Mesenteric fat pad (tissue), 1 donor: ENCODE data around the gene TACC3. TPM values are rescaled to one million over a fixed set of nuclear protein-coding genes. Genes with fewer than 3 reads are reported as not detected.

Experiments used
- DNase-seq: peaks from one replicate; pipeline ENCODE4 v3.0.0-alpha.2; 2020; ENCODE audit warnings: low spot score
- total RNA-seq: library from RNA; stranded (reverse); fragmentation: NEBNext Ultra II Directional; extraction: Animal tissue kit (Norgen Biotek cat#: 25700); gene quantifications from one replicate; pipeline ENCODE4 v1.2.1, GENCODE V29; 2021
- donor health status: DM: yes; HTN: yes; CAD: no.

The TACC3 gene
- total RNA-seq, 1 donor from 2014 or later, result 10.2 TPM

DNA sequence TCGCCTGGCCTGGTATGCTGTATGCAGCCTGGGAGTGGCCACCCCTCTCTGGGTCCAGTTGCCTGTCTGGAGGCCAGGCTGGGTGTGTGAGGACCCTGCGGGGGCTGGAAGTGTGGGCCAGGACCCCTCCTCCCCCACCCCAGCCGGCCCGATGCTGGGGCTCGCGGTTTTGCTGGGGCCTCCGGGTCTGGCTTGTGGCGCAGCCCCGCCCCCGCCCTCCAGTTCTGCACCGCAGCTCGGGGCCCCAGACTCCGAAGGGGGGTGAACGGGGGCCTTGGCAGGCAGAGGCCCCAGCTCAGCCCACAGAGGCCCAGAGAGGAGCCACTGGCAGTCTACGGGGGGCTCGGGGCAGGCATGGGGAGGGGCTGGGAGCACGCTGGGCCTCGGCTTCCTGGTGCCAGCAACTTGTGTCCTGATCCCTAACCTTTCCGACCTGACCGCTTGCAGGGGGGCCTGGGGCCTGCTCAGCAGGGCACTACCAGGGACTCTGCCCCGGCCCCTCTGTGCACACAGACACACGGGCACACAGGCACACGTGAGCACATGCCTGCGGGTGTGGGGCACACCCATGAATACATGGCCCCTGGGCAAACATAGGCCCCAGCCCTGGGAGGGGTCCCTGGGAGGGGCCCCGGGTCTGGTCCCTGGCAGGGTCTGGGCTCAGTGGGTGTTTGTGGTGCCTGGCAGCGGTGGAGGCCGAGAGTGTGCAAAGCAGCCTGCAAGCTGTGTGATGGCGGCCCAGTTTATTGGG lies 50.4 kb downstream of the TACC3 start:
- DNase-seq, result no peak

DNA sequence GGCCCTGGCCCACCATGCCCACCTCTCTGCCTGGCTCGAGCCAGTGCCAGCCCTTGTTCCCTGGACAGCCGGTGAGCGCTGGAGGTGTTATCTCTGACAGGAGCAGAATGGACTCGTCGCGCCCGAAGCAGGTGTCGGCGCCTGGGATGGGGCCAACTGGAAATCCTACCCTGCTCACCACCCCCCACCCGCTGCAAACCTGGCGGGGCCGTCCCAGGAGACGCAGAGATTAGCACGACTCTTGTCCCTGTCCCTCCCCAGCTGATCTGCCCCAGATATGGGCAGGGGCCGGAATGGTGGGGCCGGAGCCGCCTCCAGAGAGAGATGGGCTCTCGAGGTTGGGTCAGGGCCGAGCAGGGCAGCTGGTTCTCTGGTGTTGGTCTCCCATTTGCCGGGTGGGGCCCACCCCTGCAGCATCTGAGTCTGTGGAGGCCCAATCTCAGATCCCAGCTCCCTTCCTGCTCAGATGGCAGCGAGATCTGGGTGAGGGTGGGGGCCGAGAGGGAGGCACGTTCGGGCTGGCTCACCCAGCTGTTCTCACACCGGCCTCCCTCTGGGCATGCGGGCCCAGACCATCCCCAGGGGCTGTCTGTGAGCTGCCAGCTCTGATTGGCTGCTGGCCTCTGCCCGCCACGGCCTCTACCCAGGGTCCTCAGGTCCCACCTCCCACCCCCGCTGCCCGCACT lies 51.7 kb downstream of the TACC3 start:
- DNase-seq, result no peak

DNA sequence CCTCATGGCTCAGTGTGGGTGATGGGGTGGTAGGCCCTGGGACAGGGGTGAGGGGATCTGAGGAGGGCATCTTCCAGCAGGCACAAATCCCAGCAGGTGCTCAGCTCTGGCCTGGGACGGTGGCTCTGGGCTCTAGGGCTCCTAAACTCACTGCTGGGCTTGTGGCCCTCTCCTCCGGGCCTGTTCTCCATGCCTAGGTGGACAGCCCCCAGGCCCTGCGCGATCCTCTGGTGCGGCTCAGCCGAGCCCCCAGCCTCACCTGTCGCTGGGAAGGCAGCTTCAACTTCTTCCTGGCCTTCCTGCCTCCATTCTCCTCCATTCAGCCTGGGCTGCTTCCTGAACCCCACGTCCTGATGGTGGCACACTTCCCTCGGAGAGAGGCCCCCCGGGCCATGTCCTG lies 52.4 kb downstream of the TACC3 start:
- DNase-seq, result no peak

DNA sequence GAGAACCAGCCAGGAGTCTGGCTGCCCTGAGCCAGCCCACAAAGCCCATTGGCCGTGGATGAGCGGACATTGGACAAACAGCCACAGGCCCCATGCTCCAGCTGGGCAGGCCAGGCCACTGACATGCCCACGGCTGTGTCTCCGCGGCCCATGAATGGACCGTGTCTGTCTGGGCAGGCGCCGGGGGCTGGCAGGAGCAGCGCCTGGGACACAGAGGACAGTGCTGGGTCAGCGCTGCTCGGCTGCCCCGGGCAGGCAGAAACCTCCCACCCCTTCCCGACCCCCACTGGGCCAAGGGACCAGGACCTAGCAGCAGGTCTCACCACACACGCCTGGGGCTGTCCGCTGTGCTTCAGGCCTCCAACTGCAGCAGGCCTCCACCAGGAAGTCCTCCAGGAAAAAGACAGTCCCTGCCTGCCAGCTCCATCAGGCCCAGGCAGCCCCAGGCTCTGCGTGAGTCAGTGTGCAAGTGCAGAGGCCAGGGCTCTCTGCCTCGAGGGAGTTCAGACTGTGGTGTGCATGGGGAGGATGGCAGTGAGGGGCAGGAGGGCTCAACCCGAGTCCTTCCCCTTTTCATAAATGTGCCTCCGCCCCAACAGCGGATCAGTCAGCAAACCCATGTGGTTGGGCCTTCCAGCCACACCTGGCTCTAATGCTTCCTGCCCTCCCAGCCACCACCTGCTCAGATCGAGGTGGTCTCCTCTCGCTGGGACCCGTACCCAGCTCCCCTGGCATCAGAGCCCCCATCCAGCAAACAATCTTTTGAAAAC lies 54.6 kb downstream of the TACC3 start:
- no peak for DNase-seq

DNA sequence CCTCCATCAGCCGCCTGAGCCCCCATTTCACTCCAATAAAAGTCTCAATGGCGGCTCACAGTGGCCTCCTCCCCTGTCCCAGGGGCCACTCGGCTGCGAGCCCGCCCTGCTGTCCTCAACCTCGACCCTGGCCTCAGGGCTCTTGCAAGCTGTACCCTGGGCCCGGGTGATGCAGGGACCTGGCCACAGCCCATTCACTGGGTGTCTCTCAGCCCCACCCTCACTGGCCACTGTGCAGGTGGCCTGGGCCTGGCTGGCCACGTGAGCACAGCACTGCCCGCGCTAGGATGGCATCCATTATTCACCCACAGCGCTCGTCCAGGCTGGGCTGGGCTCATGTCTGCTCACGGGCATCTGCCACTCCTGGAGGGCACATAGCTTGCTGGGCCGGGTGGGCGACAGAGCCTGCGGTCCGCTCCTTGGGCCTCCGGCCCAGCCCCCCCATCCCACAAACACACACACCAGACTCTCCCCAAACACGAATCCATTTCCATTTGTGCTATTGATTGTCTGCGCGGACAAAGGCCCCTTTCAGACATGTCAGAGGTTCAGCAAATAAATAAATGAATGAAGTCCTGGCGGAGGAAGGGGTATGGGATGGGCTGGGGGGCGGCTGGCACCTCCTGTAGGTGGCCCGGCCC lies 55.3 kb downstream of the TACC3 start:
- no peak for DNase-seq

DNA sequence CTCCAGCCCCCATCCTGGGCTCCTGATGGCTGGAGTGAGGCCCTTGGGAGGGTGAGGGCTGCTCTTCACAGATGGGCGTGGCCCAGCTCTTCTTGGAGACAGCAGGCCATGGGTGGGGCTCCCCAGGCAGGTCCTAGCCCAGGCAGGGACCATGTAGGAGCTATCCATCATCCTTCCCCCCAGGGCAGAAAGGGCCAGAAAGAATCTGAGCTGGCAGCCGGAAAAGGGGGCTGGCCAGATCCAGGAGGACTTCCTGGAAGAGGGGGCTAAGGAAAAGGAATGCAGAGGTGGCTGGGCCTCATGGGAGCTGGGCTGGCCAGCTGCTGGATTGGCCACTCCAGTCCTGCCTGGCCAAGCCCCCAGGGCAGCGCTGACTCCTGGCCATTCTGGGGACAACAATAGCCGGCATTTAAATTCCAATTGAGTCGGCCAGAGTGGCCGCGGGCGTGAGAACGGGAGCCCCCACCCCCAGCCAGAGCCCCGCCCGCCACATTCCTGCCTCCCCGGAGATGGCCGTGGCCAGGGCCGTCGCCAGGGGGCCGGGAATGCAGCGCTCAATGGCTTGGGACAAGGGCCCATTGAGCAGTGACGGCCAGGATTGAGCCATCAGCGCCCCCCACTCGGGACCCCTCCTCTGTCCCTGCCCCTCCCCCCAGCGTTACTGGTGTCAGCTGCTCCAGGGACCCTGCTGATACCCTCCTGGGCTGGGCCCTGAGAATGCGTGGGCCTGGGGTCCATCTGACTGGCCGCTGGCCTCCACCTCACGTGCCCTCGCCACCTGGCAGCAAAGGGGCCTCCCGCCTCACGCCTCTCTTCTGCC lies 56.7 kb downstream of the TACC3 start:
- DNase-seq, result no peak

DNA sequence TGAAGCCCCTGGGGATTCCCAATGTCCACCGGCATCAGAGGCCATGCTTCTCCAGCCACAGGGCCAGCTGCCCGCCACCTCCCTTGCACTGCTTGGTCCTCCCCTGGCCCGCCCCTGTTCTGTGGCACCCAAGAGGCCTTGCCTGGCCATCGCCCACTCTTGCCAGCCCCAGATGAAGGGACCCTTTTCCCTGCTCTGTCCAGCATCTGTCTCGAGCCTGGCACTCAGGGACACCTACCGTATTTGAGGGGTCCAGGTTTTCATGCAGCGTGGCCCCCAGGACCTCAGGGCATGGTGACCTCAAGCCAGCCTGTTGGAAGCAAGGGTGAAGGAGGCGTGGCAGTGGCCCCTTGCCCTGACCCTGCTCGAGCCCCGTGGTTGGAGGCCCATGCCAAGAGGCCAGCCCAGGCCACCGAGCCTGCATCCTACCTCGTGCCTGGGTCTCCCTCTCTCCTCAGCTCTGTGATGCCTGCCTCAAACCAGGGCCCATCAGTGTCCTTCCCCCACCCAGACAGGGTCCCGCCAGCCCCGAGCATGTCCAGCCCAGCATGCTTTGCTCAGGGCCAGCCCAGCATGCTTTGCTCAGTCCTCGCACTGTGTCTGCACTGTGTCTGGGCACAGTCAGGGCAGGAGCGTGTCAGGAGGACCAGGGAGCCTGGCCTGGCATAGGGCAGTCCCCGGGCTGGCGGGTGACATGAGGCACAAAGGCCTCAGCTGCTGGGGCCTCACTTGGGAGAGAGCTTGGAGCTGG lies 57.5 kb downstream of the TACC3 start:
- no peak for DNase-seq

DNA sequence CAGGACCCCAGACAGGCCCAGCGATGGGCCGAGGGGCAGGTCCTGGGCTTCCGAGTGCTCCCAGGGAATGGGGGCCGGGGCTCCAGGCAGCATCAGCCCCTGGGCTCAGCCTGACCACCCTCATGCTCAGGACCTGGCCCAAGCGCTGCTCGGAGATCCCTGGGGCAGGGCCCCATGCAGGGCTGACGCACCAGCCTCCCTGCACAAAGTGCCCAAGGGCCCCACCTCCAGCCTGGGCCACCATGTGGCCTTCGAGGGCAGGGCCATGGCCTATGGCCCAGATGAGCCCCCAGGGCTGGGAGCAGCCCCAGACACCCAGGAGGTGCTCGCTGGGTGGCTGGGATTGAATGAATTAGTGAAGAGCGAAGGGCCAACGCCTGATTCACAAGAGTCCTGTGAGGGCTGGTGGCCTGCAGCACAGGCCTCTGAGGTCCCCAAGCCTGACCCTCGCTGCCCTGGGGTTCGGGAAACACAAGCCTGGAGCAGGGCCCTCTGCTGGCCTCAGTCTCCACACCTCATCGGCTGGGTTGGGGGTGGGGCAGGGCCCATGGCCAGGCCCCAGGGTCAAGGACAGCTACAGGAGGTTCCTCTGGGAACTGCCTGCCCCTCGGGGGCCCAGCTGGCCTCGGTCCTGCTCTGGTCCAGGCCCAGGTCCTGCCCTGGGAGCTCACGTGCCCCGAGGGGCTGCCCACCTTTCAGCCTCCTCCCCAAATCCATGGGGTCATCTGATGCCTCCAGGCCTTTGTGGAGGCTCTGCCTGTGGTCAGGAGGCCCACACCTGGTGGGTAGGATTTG lies 58.5 kb downstream of the TACC3 start:
- DNase-seq, result no peak

DNA sequence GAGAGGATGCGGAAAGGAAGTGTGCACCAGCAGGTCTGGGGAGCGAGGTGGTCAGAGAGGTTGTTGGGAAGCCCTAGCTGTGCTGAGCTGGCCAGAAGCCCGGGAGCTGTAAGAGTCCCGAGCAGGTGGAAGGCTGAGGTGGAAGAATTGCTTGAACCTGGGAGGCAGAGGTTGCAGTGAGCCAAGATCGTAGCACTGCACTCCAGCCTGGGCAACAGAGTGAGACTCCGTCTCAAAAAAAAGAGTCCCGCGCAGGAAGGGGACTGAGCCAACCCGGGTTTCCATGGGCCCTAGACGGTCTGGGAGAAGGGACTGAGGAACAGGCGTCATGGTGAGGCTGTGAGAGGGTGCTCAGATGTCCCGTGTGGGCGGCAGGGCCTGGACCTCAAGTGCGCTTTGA lies 59.1 kb downstream of the TACC3 start:
- no peak for DNase-seq

DNA sequence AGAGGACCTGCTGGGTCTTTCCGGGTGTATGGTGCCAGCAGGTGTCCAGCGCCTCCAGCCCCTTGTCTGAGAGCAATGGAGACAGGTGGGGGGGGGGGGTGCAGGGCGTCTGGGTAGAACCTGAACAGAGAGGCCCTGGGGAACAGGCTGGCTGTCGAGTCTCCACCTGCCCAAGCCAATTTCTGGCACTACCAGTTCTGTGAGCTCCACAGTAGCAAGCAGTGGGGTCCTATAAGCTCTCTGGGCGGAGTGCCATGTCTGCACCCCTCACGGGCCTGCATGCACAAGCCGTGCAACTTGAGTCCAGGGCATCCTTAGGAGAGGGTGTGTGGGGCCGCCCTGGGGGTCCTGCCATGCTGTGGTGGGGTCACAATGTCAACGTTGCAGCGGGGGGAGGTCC lies 61.7 kb downstream of the TACC3 start:
- DNase-seq, result no peak

DNA sequence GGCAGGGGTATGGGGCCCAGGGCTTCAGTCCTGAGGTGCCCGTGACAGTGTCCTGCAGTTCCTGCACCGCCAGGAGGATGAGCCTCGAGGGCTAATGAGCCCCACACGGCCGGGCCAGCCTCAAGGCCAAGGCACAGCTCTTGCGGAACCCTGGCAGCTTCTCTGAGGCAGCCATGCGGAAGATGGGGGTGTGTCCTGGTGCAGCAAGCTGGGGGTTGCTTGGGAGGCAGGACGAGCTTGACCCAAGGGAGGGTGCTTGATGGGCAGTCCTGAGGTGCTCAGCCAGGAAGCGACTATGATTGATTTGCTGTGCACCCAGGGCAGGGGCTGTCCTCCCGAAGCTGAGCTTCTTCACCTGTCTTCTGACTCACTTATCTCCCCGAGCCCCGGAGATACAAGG lies 62.6 kb downstream of the TACC3 start:
- DNase-seq, result no peak

DNA sequence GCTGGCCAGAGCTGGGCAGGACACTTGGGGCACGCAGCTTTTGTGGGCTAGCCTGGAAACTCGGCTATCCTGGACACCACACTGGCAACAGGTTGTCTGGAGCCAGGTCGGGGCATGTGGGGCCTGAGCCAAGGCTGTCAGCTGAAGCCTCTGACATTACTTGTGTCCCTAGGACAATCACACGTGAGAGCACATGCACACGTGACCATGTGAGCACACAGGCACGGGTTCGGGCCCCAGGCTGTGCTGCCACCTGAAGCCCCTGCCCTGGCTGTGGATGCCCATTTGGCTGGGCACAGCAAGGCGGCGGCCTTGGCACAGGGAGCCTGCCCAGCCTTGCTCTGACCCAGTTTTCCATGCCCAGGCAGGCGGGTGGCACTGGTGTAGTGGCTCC lies 63.1 kb downstream of the TACC3 start:
- no peak for DNase-seq

DNA sequence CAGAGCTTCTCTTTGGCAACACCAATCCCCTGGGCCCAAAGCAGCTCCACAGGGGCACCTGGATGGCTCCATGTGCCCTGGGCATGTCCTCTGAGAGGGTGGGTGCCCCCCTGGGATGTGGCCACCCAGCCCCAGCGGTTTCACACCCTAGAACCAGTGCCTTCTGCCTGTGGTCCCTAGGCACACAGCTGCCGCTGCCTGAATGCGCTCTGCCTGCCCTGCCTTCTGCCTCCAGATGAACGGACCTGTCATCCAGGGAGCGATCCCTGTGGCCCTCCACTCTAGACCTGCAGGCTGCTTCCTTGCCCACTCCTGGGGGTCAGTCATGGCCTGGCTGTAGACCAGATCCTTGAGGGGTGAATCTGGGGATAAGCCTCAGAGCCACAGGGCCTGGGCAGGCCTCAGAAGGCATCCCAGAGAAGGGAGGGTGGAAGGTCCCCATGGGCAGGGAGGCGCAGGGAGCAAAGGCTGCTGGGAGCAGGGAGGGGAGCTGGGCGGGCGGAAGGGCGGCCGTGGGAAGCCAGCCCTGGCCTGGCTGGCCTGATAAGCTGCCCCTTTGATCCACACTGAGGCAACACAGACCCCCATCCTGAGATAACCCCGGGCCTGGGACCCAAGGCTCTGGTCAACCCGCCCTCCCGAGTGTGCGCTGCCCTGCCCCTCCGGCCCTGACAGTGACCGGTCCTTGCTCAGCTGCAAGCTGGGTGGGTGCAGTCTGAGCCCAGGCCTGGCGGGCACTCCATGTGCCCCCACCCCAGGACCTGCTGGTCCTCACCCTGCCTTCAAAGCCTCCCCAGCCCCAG lies 63.7 kb downstream of the TACC3 start:
- no peak for DNase-seq

DNA sequence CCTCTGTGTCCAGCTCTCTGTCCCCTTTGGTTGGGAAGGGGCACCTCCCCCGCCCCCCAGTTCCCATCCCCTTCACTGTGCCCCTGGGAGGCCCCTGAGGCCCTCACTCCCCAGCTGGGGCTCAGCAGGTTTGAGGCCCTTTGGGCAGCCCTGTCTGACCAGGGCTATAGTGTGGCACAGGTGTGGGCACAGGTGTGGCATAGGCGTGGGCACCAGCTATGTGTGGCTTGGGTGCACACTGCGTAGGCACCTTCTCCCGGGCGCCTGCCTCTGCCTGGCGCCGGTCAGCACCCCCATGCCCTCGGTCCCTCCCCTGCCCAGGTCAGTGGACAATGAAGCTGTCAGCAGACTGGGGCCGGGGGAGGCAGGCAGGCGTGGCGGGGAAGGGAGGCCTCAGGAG lies 64.3 kb downstream of the TACC3 start:
- no peak for DNase-seq

DNA sequence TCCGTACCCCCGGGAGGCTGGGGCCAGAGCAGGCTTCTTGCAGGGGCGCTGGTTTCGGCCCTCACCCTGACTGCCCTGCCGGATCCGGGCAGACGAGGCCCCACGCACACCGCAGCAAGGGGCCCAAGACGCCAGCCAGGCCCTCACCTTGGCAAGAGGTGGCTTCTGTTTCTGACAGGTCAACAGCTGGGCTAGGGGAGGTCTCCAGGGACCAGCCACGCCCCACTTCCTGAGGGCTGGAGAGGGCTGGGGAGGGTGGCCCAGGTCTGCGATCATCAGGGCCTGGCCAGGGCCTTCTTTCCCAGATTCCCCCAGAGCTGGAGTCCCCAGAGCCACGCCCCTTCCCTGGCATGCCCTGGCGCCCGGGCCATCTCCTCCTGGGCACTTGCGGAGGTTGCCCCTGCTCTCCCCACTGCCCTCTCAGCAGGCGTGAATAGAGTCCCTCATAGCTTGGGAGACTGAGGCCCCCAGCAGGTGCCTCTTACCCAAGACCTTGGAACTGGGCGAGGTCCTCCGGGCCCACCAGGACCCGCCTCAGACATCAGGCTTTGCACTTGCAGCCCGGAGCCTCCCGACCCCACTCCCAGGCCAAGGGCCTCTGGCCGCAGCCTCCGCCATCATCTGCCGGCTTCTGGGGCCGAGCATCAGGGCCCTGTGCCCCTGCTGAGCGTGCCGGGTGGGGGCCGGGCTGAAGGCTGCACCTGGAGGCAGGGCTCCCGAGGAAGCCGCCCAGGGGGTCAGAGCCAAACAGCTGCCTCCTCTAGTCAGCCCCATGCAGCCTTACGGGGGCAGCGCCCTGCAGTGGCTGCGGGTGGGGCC lies 65.4 kb downstream of the TACC3 start:
- no peak for DNase-seq

DNA sequence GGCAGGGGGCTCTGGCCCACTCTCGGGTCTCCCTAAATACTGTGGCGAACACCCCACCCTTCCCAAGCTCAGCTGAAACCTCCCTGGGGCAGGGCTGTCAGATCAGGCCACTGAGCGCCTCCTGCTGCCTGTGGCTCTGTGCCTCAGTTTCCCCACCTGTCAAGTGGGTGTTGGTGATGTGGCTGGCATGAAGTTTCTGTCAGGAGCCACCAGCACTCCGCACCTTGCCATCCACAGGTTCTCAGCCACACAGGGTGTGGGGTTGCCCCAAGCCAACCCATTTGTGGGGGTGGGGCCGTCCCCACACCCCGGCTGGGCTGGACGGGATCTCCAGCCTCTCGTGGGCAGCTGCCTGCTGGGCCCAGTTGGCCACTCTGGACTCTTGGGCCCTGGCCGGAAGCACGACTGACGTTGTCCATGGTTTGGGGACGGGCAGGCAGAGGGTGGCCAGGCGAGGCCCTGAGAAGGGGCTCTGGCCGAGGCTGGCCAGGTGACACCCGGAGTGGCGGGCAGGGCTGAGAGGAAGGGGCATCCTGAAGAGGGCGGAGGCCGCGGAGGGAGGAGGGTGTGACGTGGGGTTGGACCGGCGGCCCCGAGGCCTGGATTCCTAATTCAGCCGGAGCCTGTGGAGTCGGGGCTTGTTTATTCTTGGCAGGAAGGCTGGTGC lies 66.2 kb downstream of the TACC3 start:
- no peak for DNase-seq
